Measurements from ENCODE around the gene SGCA. TPM values are rescaled to one million over a fixed set of nuclear protein-coding genes. Genes with fewer than 3 reads are reported as not detected.

SGCA gene
- total and polyA plus RNA-seq, 2 of the 8 experiments (the other 6 are each of a cell fraction or from before 2014, with no cell fraction given) = 0.12 TPM; not detected in 1

DNA sequence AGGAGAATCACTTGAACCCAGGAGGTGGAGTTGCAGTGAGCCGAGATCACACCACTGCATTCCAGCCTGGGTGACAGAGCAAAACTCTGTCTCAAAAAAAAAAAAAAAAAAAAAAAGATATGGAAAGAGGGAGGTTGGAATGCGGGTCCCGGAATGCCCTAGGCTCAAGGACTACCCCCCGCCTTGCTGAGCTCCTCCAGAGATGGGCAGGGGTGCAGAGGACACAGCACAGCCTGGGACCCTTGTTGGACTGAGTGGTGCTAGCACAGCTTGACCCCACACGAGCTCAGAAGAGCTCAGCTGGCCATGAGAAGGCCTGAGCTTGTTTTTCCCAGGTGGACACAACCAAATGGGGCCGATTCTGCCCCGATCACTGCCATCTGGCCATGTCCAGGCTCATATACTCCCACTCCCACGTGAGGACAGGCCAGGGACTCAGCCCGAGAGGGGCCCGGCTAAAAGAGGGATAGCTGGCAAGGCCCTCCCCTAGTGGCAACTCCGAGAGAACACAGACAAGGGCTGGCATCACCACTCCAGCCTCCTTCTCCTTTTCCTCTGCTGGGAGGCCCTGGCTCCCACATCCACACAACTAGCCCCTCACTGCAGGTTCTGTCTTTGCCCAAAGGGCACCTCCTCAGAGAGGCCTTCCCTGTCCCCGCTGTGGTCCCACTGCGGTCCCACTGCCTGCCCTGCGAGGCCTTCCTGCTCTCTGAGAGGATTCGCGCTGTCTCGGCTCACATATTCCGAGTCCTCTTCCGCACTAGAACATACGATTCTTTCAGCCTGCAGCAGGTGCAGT, 11.0 kb downstream of the SGCA start (continued):
- TF ChIP-seq SP4 (IDR thresholded peaks at IDR 0.05; ENCODE audit: low read length) = no peak
- TF ChIP-seq SIRT6 (IDR thresholded peaks at IDR 0.05; ENCODE audit: low read length) = no peak
- no peak for TF ChIP-seq KDM4A (IDR thresholded peaks at IDR 0.05; ENCODE audit: low read depth, low read length, severe bottlenecking)
- no peak for TF ChIP-seq SUZ12 (IDR thresholded peaks at IDR 0.05; ENCODE audit: low read length)
- no peak for TF ChIP-seq CBX5 (IDR thresholded peaks at IDR 0.05; ENCODE audit: low read depth, low read length)
- no peak for TF ChIP-seq EGR1 (IDR thresholded peaks at IDR 0.05; ENCODE audit: borderline replicate concordance, low read depth, low read length)
- no peak for TF ChIP-seq RNF2 (IDR thresholded peaks at IDR 0.05; ENCODE audit: borderline replicate concordance, low read depth, low read length, missing control alignments, poor library complexity, severe bottlenecking)
- TF ChIP-seq SP2 (IDR thresholded peaks at IDR 0.05; ENCODE audit: low read length) = no peak
- TF ChIP-seq JUN (IDR thresholded peaks at IDR 0.05; ENCODE audit: low read depth, low read length) = no peak
